WERI-Rb-1 (cell line): ENCODE results near the gene CNNM4.

Experiments
- DNase-seq: peaks from one replicate; pipeline ENCODE4 v3.0.0-alpha.2; 2020
- H3K27ac ChIP-seq: fragments of 250-450 bp; sonication (Bioruptor Pico); 2 replicates; pipeline ENCODE4 v1.5.1; 2020; ENCODE audit warnings: mild to moderate bottlenecking, moderate library complexity
- H3K27me3 ChIP-seq: fragments of 250-450 bp; sonication (Bioruptor Pico); 2 replicates; pipeline ENCODE4 v1.5.1; 2021; ENCODE audit warnings: mild to moderate bottlenecking, low read depth, moderate library complexity; ENCODE audit not compliant: insufficient read depth, severe bottlenecking
- H3K36me3 ChIP-seq: fragments of 250-450 bp; sonication (Bioruptor Pico); 2 replicates; pipeline ENCODE4 v1.5.1; 2020; ENCODE audit warnings: mild to moderate bottlenecking, moderate library complexity
- H3K4me3 ChIP-seq: 2 replicates; pipeline ENCODE4 v1.5.1; 2011; ENCODE audit warnings: low read depth, mild to moderate bottlenecking, control low read depth, low read length
- H3K9me3 ChIP-seq: fragments of 250-450 bp; sonication (Bioruptor Pico); 2 replicates; pipeline ENCODE4 v1.5.1; 2021; ENCODE audit warnings: mild to moderate bottlenecking, moderate library complexity; ENCODE audit not compliant: severe bottlenecking
- TF ChIP-seq, protein P1 (sequence below): IDR thresholded peaks from 2 replicates; pipeline ENCODE4 v1.5.1; 2011; ENCODE audit warnings: low read depth, mild to moderate bottlenecking, control low read depth, inconsistent platforms, low read length

The CNNM4 gene

DNA sequence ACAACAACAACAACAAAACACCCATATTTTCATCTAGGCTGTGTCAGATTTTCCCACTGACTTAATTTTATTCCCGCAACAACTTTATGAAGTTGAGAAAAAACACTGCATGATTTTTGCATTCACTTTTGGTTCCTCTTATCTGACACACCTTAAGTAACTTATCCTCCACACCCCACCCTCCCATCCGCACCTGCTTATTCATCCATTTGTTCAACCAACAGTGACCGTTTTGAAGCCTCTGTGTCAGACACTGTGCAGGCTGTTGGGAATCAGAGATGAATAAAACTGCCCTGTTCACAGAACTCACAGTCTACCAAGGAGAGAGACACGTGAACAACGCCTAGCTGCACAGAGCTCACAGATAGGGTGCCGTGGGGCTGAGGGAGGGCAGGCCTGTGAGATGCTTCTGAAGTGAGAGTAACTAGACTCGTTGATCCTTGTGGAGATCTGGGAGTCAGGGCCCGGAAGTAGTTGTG, 7.4 kb downstream of the CNNM4 start:
- Histone ChIP-seq H3K27me3 (no peaks in the 10 kb centered on the region), H3K9me3 (no peaks in the 10 kb centered on the region), H3K27ac (no peak overlapping the region), H3K4me3 (no peak overlapping the region), H3K36me3 (0 out of 2 replicates have a peak, but pooled peaks cover 3% of the 10 kb centered on the region)
- DNase-seq = no peak
- TF ChIP-seq, protein P1, sequence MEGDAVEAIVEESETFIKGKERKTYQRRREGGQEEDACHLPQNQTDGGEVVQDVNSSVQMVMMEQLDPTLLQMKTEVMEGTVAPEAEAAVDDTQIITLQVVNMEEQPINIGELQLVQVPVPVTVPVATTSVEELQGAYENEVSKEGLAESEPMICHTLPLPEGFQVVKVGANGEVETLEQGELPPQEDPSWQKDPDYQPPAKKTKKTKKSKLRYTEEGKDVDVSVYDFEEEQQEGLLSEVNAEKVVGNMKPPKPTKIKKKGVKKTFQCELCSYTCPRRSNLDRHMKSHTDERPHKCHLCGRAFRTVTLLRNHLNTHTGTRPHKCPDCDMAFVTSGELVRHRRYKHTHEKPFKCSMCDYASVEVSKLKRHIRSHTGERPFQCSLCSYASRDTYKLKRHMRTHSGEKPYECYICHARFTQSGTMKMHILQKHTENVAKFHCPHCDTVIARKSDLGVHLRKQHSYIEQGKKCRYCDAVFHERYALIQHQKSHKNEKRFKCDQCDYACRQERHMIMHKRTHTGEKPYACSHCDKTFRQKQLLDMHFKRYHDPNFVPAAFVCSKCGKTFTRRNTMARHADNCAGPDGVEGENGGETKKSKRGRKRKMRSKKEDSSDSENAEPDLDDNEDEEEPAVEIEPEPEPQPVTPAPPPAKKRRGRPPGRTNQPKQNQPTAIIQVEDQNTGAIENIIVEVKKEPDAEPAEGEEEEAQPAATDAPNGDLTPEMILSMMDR = no peak

DNA sequence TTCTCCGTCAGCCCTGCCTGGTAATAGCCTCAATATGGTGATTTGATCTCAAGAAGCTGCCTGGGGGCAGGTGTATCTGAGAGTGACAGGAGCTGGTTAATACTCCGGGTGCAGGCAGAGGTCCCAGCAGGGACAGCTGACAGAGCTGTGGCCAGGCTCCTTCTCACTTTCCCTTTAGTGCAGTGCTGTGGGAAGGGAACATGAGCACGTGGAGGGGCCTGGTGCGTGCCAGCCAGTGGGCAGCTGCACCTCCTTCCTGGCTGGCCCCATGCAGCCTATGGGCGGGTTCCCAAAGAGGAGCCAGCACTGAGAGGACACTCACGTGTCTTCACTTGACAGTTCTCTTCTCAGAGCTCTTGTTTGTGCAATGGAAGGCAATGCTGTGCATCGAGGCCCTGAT, 9.1 kb downstream of the CNNM4 start:
- Histone ChIP-seq H3K27ac (no peak overlapping the region), H3K27me3 (no peaks in the 10 kb centered on the region), H3K36me3 (0 out of 2 replicates have a peak, but pooled peaks cover 3% of the 10 kb centered on the region), H3K4me3 (no peak overlapping the region), H3K9me3 (no peaks in the 10 kb centered on the region)
- no peak for DNase-seq
- TF ChIP-seq, protein P1 = no peak

DNA sequence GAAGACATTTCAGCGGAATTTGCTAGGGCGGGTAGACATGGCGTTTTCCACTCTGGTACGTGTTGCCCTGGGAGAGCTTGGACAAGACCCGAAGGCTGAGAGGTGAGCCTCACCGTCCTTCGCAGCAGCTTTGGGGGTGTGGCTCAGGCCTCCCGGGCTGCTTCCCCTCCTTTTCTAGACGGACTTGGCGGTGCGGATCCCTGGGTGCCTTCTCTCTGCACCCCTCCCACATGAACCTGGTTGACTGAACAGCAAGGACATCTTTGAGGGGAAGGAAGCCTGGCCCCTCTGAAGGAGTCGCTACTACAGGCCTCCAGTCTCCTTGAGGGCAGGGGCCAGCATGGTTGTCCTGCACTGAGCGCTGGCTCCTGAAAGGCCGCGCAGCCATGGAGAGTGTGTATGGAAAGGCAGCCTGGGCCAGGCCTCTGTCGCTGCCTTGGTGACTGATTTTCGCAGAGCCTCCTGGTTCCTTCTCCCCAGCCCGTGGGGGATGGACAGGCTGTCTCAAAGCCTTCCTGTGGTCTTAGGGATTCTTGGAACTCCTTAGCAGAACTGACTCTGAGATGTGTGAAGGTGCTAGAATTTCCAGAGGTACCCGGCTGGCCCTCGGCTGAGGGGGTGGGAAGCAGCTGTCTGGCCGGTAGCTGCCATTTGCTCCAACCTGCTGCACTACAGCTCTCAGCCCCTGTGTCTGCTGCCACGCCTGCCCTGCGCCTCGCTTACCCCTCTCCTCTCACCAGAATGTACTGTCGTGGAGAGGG, 9.9 kb downstream of the CNNM4 start:
- no peak for DNase-seq
- TF ChIP-seq, protein P1 = no peak
- Histone ChIP-seq H3K36me3 (0 out of 2 replicates have a peak, but pooled peaks cover 3% of the 10 kb centered on the region), H3K9me3 (no peaks in the 10 kb centered on the region), H3K4me3 (no peak overlapping the region), H3K27ac (no peak overlapping the region), H3K27me3 (no peaks in the 10 kb centered on the region)

DNA sequence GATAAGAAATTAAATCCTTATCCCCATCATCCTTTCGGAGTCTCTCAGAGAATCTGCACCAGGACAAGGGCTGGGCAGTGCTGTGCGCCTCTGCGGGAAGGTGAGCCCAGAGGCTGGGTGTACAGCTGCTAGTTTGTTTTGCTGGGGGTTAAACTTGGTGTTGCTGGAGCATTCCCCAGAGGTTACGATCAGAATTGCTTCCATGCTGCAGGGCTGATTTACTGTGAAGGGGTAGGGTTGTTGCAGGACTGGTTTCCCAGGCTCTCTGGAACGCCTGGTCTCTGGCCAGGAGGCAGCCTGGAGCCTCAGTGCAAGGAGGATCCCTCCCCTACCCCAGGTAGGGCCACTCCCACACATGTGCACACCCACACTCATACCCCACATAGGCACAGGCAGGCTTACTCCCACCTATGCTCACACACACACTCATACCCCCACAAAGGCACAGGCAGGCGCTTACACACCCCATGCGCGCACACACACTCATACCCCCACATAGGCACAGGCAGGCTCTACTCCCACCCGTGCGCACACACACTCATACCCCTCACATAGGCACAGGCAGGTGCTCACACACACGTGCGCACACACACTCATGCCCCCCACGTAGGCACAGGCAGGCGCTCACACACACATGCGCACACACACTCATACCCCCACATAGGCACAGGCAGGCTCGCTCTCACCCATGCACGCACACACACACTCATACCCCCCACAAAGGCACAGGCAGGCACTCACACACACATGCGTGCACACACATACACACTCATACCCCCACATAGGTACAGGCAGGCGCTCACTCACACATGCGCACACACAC, 11.3 kb downstream of the CNNM4 start:
- TF ChIP-seq, protein P1 = no peak
- H3K27me3 ChIP-seq = no peaks in the 10 kb centered on the region
- DNase-seq = no peak

DNA sequence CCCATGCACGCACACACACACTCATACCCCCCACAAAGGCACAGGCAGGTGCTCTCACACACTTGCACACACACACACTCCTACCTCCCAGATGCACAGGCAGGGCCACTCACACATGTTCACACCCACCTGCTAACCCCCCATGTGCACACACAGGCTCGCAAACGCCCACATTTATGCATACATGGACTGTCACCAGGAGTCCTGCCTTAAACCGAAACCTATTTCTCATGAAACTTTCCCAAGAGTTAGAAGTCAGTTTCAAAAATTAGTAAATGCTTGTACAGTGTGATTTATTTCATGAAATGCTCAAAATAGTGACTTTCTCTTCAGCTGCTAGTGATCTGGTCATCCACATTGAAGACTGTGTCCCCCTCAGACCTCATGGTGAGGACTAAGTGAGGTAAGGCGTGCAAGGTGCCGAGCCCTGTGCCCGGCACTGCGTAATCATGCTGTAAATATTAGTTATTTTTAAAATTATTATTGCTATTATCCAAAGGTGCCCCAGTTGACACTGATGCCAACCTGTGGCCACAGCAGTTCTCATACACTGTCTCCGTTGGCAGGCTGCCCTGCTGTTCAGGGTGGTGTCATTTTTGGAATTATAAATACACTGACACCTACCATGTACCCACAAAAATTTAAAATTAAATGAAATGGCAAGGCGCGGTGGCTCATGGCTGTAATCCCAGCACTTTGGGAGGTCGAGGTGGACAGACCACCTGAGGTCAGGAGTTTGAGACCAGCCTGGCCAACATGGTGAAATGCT, 12.4 kb downstream of the CNNM4 start:
- no peaks in the 10 kb centered on the region for H3K36me3 ChIP-seq
- TF ChIP-seq, protein P1 = no peak
- H3K9me3 ChIP-seq = no peaks in the 10 kb centered on the region
- DNase-seq = no peak
- H3K27me3 ChIP-seq = no peaks in the 10 kb centered on the region
- no peak overlapping the region for H3K4me3 ChIP-seq
- no peak overlapping the region for H3K27ac ChIP-seq

More for the DNA sequence above, 11.3 kb downstream of the CNNM4 start:
- no peak overlapping the region for H3K27ac ChIP-seq
- 0 out of 2 replicates have a peak, but pooled peaks cover 3% of the 10 kb centered on the region for H3K36me3 ChIP-seq
- H3K9me3 ChIP-seq = no peaks in the 10 kb centered on the region
- no peak overlapping the region for H3K4me3 ChIP-seq
